Muscle of leg (tissue), 11 donors: Measurements from ENCODE around the gene BAHD1. TPM values are rescaled to one million over a fixed set of nuclear protein-coding genes. Genes with fewer than 3 reads are reported as not detected.

Experiments used
- DNase-seq: peaks from one replicate; pipeline ENCODE4 v3.0.0; 2013
- H3K27ac ChIP-seq: one replicate; pipeline ENCODE4 v1.5.1; 2013; ENCODE audit warnings: mild to moderate bottlenecking, low read length, control low read depth
- H3K27me3 ChIP-seq: one replicate; pipeline ENCODE4 v1.6.1; 2013; ENCODE audit warnings: low read length; ENCODE audit not compliant: control insufficient read depth, insufficient read depth
- H3K36me3 ChIP-seq: one replicate; pipeline ENCODE4 v1.6.1; 2013; ENCODE audit warnings: low read length; ENCODE audit not compliant: control insufficient read depth, insufficient read depth
- H3K4me1 ChIP-seq: one replicate; pipeline ENCODE4 v1.6.1; 2013; ENCODE audit warnings: low read length; ENCODE audit not compliant: control insufficient read depth, insufficient read depth
- H3K4me3 ChIP-seq: one replicate; pipeline ENCODE4 v1.5.1; 2013; ENCODE audit warnings: low read length, control low read depth
- H3K9me3 ChIP-seq: replicated peaks from 2 replicates; pipeline ENCODE4 v1.6.1; 2013; ENCODE audit warnings: low read depth, low read length; ENCODE audit not compliant: control insufficient read depth
- WGBS: methylation state at CpG from one replicate; pipeline ENCODE4 v1.1.5; 2013; ENCODE audit warnings: missing lambda C conversion rate; ENCODE audit not compliant: insufficient coverage; 5-methylcytosine and 5-hydroxymethylcytosine counted together
- polyA plus RNA-seq, 8 donors: library from polyadenylated mRNA; unstranded; fragments of 120-200 nt; gene quantifications; one replicate each; pipeline versions ENCODE4 v1.2.1 to v1.2.3, GENCODE V29; 2013; ENCODE audit warnings: inconsistent platforms in 1 of 8, low replicate concordance in 1 of 8; ENCODE audit not compliant: insufficient read length in 8 of 8, insufficient read depth in 1 of 8
- total RNA-seq: library from RNA; stranded (reverse); fragments of 120-200 nt; gene quantifications from one replicate; pipeline ENCODE4 v1.2.4, GENCODE V29; 2013

BAHD1 gene
- total and polyA plus RNA-seq, 9 donors: 12.1 to 22.6 (median 18.4) TPM

DNA sequence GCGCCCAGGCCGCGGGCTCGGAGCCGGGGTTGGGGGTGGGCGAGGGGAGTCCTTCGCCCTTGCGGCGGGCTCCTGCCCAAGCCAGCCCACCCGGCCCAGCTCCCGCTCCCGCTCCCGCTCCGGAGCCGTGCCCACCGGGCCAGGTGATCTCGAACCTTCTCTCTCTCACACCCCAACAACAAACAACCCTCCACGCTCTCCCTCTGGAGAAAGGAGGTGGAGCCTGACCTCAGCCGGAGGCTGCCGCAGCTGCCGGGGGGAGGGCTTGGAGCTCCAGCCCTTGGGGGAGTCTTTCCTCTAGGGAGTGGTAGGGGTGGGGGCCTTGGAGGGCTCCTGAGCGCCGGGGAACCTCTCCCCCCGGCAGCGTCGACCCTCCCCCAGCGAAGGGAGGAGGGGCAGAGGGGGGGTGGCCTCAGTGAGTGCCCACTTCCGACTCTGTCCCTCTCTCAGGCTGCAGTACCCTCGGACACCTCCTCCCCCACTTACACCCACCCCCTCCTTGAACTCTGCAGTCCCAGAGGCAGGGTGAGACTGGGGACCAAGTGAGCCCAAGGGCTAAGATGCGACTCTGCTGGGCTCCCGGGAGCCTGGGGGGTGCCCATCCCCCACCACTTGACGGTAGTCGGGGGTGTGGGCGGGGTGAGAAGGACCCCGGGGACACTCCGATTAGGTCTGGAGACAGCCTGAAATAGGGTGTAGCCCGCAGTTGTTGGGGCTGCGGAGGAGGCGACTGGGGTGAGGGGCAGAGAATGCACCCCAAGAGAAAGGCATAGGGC is 4.4 kb upstream of the BAHD1 start:
- peak overlapping the region; percentile 37 for H3K4me3 ChIP-seq
- no peak overlapping the region for H3K27ac ChIP-seq
- H3K27me3 ChIP-seq: peaks cover 66% of the 10 kb centered on the region
- DNase-seq: peak; percentile 40
- 0% methylated on average over 5 of the region's 39 CpGs for WGBS
- H3K9me3 ChIP-seq: no peaks in the 10 kb centered on the region
- no peaks in the 10 kb centered on the region for H3K36me3 ChIP-seq
- peaks cover 40% of the 10 kb centered on the region for H3K4me1 ChIP-seq

DNA sequence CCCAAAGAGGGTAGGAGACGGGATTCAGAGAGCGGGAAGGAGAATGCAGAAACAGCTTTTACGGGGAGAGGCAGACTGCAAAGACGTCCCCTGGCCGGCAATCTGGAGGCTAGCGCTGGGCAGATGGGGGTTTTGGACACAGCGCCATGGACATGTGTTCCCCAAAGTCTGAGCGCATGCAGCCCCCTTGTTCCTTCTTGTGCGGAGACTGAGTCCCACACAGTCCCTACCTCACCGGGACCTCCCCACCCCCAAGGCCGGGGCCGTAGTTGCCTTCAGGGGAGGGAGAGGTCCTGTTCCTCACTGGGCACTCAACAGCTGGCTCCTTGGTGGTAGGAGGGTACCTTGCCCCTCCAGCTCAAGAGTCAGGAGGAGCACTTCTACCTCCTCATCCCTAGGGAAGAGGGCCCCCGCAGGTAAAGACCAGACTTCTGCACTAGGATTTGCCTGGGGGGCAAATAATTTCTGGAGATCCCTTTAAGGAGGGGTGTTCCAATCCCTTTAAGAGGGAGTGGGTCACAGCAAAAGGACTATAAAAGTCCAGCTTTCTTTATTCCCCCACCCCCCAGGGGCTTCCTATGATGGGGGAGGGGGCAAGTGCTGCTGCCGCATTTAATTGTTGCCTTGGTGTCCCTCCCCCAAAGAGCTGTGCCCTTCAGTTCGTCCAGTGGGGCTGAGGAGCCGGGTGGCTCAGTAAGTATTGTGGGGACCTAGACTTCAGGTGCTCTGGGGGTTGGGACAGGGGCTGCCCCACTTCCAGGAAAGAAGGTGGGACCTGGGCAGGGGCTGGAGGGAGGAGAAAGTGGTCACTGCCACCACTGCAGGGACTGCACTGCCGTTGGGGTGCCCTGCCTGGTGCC is 3.6 kb upstream of the BAHD1 start:
- H3K27ac ChIP-seq: no peak overlapping the region
- no peaks in the 10 kb centered on the region for H3K36me3 ChIP-seq
- peak overlapping the region; percentile 37 for H3K4me3 ChIP-seq
- no peaks in the 10 kb centered on the region for H3K9me3 ChIP-seq
- 4% methylated on average over 10 of the region's 17 CpGs for WGBS
- H3K27me3 ChIP-seq: peaks cover 69% of the 10 kb centered on the region
- no peak for DNase-seq
- peaks cover 40% of the 10 kb centered on the region for H3K4me1 ChIP-seq

DNA sequence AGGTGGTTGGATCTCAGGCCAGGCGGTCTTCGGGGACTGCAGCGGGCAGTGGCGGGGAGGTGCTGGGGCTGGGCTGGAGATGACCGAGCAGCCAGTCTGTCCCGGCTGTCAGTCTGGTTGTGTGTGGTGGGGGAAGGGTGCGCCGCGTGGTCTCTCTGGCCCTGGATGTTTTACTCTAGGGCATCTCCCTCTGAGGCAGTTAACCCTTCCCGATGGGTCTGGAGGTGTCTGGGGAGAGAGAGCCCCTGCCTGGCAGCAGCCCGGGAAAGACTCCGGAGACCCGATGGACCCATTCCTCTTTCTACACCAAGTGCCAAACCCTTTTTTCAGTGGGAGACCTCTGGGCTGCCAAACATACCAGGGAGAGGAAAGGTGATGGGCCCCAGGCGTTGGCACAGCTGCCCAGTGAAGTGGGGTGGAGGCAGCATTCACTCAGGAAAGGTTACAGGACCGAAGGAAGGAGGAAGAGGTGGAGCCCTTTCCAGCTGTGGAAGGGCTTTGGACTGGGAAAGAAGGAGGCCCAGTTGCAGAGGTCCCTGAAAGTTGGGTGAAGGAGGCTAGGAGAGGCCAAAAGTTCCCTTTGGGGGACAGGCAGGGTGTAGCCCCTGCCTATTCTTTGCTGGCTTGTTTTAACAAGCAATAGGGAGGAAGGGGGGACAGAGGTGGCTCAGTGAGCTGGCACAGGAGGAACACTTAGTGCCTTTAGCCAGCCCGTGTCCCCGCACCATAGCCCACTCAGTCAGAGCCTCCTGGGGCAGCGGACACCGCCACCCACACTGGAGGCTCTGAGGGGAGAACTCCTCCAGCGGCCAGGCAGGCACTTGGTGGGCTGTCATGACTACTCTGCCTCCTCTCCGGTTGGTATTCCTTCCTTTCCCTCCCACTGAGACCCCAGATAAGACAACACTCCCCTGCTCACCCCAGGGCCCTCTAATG is 2.7 kb upstream of the BAHD1 start:
- Histone ChIP-seq H3K9me3 (no peaks in the 10 kb centered on the region), H3K36me3 (no peaks in the 10 kb centered on the region), H3K4me3 (no peak overlapping the region), H3K27me3 (peaks cover 74% of the 10 kb centered on the region), H3K4me1 (peaks cover 48% of the 10 kb centered on the region), H3K27ac (no peak overlapping the region)
- WGBS: 38% methylated on average over 13 of the region's 21 CpGs
- DNase-seq: no peak

DNA sequence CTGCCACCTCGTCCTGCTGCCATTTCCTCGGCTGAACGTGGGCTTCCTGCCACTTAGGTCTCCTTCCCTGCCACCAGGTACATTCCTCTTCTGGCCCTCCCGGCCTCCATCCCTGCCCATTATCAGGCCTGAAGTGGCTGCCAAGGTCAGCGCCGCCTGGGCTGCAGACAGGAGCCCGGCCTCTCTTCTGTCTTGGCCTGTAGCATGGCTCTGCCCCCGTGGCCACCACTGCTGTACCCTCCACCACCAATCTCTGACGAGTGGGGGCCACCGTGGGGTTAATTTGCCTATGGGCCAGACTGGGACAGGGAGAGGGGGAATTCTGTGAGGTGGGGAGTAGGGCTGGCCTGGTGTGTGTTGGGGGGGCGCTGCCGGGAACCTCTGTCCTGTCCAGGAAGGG is 2.0 kb upstream of the BAHD1 start:
- Histone ChIP-seq H3K36me3 (no peaks in the 10 kb centered on the region), H3K27ac (no peak overlapping the region), H3K27me3 (peaks cover 78% of the 10 kb centered on the region), H3K9me3 (no peaks in the 10 kb centered on the region), H3K4me1 (peaks cover 49% of the 10 kb centered on the region), H3K4me3 (no peak overlapping the region)
- 54% methylated on average over 8 of the region's 12 CpGs for WGBS
- DNase-seq: no peak

DNA sequence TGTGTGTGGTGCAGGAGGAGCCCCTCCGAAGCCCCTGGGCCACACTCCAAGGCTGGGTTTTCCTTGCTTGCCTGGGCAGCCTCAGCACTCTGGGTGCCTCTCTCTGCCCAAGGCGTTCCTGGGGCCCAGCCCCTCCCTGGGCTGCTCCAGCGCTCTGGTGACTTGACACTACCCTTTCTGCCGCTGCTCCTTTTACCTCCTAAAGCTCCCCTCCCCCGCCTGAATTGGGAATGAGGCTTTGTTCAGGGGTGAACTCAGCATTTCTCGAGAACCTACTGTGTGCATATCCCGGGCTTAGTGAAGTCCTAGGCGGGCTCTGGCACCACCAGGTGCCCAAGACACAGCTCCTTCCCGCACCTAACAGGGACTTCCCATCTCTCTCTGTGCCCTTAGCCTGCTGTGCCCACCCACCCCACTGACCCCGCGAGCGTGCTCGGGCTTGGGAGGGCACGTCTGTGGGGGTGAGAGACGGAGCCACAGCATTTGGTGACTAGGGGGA is 1.2 kb upstream of the BAHD1 start:
- 0% methylated on average over 5 of the region's 15 CpGs for WGBS
- H3K9me3 ChIP-seq: no peaks in the 10 kb centered on the region
- no peak overlapping the region for H3K27ac ChIP-seq
- peak; percentile 39 for DNase-seq
- H3K36me3 ChIP-seq: no peaks in the 10 kb centered on the region
- peaks cover 49% of the 10 kb centered on the region for H3K4me1 ChIP-seq
- H3K4me3 ChIP-seq: peak overlapping the region; percentile 53
- H3K27me3 ChIP-seq: peaks cover 73% of the 10 kb centered on the region

DNA sequence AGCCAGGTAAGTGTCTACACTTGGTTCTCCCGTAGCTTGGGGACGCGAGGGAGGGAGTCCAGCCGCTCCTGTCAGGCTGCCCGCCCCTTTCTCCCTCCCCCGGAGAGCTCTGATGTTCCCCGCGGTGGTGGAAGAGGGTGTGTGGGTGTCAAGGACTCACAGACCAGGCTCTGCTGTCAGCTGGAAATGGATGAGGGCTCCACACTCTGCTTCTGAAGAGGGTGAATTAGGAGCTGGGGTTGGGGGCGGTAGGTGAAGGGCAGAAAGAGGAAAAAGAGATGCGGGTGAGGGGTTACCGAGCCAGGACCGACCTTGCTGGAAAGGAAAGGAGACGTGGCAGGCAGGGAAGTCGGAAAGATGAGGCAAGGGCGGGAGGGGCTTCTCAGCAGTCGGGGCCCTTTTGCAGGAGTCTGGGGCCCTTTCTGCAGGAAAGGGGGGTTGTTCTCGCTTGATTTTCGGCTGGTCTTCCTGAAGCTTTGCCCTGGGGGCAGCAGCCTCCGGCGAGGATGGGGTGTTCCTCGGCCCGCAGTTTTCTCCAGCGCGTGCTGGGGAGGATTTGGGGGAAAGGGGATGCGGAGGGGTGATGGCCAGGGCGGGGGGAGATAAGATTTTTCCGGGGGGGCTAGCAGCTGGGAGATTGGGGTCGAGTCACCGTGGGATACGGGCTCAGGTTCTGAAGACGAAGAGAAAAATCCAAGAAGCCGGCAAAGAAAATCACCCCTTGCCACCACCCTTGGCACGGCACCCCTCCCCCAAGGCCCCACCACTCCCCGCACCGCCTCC is 602 bp upstream of the BAHD1 start:
- H3K36me3 ChIP-seq: no peaks in the 10 kb centered on the region
- peaks cover 49% of the 10 kb centered on the region for H3K4me1 ChIP-seq
- no peaks in the 10 kb centered on the region for H3K9me3 ChIP-seq
- H3K4me3 ChIP-seq: peak overlapping the region; percentile 53
- WGBS: 0% methylated on average over 19 of the region's 35 CpGs
- peaks cover 66% of the 10 kb centered on the region for H3K27me3 ChIP-seq
- DNase-seq: peak; percentile 51
- H3K27ac ChIP-seq: no peak overlapping the region

DNA sequence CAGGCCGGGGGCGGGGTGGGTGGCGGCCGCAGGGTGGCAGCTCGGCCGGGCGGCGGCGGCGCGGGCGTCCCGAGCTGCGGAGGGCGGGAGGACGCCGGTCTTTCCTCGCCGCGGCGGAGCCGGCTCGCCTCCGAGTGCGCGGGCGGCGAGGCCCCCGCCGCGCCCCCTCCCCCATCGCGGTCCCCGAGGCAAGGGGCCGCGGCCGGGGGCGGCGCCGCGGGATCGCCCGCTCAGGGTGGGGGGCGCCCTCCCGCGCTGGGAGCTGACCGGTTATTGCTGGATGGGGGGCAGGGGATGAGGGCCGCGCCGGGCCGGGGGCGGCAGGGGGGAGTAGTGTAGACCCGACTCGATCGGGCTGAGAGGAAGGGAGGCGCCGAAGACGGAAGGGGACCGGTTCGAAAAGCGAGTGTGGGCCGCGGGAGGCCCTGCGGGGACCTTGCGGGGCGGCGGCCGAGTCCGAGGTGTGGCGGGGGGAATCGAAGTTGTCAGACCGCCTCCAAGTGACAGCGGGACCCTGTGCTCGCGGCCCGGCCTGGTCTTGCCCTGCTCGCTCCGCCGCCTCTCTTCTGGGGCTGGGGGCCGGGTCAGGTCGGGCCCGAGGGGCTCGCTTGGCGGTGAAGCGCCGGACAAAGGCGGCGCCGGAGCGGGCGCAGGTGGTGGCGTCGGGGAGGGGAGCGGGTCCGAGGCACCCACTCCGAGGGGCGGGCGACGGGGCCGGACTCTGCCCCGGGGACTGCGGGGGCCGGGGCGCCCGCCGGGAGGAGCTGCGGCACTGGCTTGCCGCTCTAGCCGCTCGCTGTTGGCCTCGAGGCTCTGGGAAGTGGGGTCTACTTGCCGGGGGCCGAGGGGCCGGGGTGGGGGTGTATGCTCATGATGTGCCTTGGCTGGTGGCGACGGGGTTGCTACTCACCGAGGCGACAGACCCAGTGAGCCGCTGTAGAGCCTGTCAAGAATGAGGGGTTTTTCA is 1.1 kb downstream of the BAHD1 start:
- DNase-seq: peak; percentile 34
- peak overlapping the region; percentile 68 for H3K4me3 ChIP-seq
- peaks cover 37% of the 10 kb centered on the region for H3K4me1 ChIP-seq
- no peak overlapping the region for H3K27ac ChIP-seq
- WGBS: under 1% methylated on average over 93 of the region's 119 CpGs
- H3K9me3 ChIP-seq: no peaks in the 10 kb centered on the region
- H3K36me3 ChIP-seq: no peaks in the 10 kb centered on the region
- peaks cover 50% of the 10 kb centered on the region for H3K27me3 ChIP-seq

DNA sequence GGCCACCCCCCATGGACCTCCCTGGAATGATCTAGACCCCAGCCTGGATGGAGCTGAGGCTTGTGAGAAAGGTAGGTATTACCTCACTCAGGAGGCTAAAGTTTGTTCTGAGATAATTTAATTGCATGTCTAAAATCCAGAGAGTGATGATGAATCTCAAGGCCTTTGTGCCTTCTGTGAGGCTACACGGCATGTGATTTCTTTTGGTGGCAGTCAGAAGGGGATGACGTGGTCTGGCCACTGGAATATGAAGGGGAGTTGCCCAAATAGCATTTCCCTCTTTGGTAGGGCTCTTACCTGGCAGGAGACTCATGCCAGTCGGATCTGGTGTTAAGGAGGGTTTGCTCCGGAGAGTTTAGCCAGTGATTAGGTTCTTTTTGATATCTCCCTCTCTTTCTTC is 2.5 kb downstream of the BAHD1 start:
- Histone ChIP-seq H3K4me3 (no peak overlapping the region), H3K9me3 (no peaks in the 10 kb centered on the region), H3K36me3 (no peaks in the 10 kb centered on the region), H3K27ac (no peak overlapping the region), H3K4me1 (peaks cover 27% of the 10 kb centered on the region), H3K27me3 (peaks cover 36% of the 10 kb centered on the region)
- no peak for DNase-seq
- no CpG with 5 or more reads among the region's 4 CpGs for WGBS
